Ascending aorta (tissue), 2 donors: ENCODE measurements around the gene CENPP. TPM values are rescaled to one million over a fixed set of nuclear protein-coding genes. Genes with fewer than 3 reads are reported as not detected.

Source experiments
- DNase-seq, 2 donors: peaks; one replicate each; pipeline ENCODE4 v3.0.0-alpha.2; 2019; ENCODE audit warnings: low spot score in 2 of 2
- H3K27ac ChIP-seq, 2 donors: fragments of 200-600 bp; sonication (generic); one replicate each; pipeline ENCODE4 v1.5.1; 2016 to 2017; ENCODE audit warnings: mild to moderate bottlenecking in 1 of 2
- H3K27me3 ChIP-seq: fragments of 200-600 bp; sonication (generic); one replicate; pipeline ENCODE4 v1.5.1; 2017
- H3K36me3 ChIP-seq, 2 donors: fragments of 200-600 bp; sonication (generic); one replicate each; pipeline ENCODE4 v1.5.1; 2016
- H3K4me1 ChIP-seq, 2 donors: fragments of 200-600 bp; sonication (generic); one replicate each; pipeline ENCODE4 v1.5.1; 2016 to 2017; ENCODE audit warnings: mild to moderate bottlenecking in 1 of 2
- H3K4me3 ChIP-seq, 2 donors: fragments of 200-600 bp; sonication (generic); one replicate each; pipeline ENCODE4 v1.5.1; 2016 to 2017; ENCODE audit warnings: mild to moderate bottlenecking in 1 of 2
- H3K9me3 ChIP-seq, 2 donors: fragments of 200-600 bp; sonication (generic); one replicate each; pipeline ENCODE4 v1.5.1; 2016
- CTCF ChIP-seq, 3 experiments: fragments of 200-600 bp in 2 of 3; fragments of 450-650 bp in 1 of 3; sonication (generic) in 2 of 3; IDR thresholded peaks; one replicate each; pipeline ENCODE4 v1.5.1; 2016 to 2019; ENCODE audit warnings: antibody characterized with exemption in 3 of 3, mild to moderate bottlenecking in 1 of 3, moderate library complexity in 1 of 3
- intact Hi-C: fragments of 100-400 bp; cut with DNase I; formaldehyde crosslinking; loops from one replicate; pipeline ENCODE4 v1.15.1; 2023
- total RNA-seq: library from RNA; depleted of rRNA; stranded (reverse); fragments of >200 nt; gene quantifications from one replicate; pipeline ENCODE4 v1.1.0, GENCODE V29; 2016

CENPP gene
- total RNA-seq, 1 donor from 2014 or later, result 0.43 TPM

DNA sequence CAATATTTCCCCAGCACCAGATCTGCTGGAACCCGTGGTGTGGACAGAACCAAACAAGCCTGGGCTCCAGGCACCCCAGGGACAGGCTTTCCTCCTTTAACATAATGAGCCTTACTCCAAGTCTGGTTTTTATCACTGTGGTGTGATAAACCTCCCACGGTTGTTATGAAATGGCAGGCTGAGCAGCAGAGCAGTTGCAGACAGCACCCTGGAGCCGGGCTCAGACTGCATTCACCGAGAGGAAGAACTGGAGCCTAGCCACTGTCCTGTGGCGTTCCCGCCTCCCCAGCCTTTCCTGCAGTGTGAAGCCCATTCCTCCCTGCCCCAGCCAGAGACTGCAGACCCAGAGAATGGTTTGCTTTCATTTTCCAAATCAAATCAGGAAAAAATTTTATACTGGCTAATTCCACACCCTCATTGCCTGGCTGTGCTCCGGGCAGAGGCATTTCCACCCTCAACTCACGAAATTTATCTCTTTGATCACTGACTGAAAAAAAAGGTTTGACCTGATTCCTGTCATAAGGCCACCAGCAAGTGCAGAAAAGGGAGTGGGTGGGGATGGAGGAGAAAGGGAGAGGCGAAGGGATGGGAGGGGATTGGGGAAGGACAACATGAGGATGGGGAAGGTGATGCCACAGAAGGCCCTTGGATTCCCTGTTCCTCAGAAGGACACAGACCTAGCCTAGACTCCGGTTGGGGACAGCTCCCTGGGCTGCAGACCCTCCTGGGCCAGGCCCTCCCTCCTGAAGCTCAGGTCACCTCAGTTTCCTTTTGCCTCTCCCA lies 325.3 kb downstream of the CENPP start:
- no peaks in the 10 kb centered on the region for H3K9me3 ChIP-seq
- peaks cover 40 to 60% of the 10 kb centered on the region in 2 donors for H3K36me3 ChIP-seq
- H3K27ac ChIP-seq, result no peak overlapping the region
- H3K27me3 ChIP-seq, result no peaks in the 10 kb centered on the region
- no peak for TF ChIP-seq CTCF (IDR thresholded peaks at IDR 0.05)
- no peak overlapping the region for H3K4me3 ChIP-seq
- intact Hi-C loops, result no loop called here
- DNase-seq, result peak in 1 of 2 donors; percentile 46
- peaks cover 0 to 5% of the 10 kb centered on the region in 2 donors for H3K4me1 ChIP-seq

DNA sequence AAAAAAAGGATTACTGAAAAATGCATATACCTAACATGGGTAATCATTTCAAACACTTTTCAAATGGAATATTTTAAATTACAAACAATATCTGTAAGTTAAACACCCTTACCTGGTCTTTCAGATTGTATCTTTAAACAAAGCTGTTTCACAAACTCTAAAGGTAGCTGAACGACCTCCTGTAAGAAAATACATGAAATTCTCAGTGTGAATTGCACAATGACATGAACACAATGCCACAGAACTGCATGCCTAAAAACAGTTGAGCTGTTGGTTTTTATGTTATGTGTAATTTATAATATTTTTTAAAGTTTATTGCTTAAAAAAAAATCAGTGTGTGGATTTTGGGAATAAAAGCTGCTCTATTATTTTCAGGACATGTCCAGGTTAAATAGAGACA lies 326.7 kb downstream of the CENPP start:
- H3K36me3 ChIP-seq, result peaks cover 32 to 46% of the 10 kb centered on the region in 2 donors
- no peak overlapping the region for H3K27ac ChIP-seq

DNA sequence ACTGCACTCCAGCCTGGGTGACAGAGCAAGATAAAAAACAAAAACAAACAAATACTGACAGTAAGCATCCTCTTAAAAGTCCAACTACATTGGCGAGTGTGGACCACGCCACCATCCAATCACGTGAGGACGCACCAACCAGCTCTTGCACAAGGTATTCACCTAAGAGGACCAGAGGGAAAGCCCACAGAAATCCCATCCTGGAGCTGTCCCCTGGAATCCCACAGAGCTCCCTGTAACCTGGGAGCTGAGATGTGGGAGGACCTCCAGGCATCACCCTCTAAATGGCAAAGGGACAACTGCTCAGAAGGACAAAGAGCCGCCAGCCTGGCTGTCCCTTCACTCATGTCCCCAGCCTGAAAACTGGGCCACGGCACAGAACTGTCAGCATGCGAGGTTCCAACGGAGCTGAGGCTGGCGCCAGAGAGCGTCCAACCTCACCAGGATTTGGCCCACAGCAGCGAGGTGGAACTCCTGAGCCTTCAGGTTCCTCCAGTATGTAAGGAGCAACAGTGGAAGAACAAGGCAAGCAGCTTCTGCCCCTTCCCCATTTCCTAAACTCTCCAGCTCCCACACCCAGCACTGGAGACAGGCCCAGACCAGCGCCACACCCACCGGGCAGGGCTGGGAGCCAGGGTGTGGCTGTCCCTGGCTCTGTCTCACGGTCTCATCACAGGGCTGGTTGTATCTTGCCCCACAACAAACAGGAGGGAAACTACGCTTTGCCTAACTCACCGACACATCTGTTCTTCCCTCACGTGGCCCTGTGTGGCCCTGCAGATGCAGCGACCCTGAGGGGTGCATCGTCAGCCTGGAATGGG lies 328.9 kb downstream of the CENPP start:
- Histone ChIP-seq H3K36me3 (peaks cover 21 to 33% of the 10 kb centered on the region in 2 donors), H3K9me3 (no peaks in the 10 kb centered on the region), H3K4me3 (no peak overlapping the region), H3K4me1 (peaks cover 0 to 5% of the 10 kb centered on the region in 2 donors), H3K27ac (no peak overlapping the region), H3K27me3 (no peaks in the 10 kb centered on the region)
- no peak for TF ChIP-seq CTCF (IDR thresholded peaks at IDR 0.05)
- DNase-seq, result no peak
- intact Hi-C loops, result no loop called here

More for the DNA sequence above, 326.7 kb downstream of the CENPP start:
- TF ChIP-seq CTCF (IDR thresholded peaks at IDR 0.05), result no peak
- Histone ChIP-seq H3K9me3 (no peaks in the 10 kb centered on the region), H3K4me1 (peaks cover 0 to 5% of the 10 kb centered on the region in 2 donors), H3K27me3 (no peaks in the 10 kb centered on the region), H3K4me3 (no peak overlapping the region)
- DNase-seq, result no peak
- intact Hi-C loops, result no loop called here

DNA sequence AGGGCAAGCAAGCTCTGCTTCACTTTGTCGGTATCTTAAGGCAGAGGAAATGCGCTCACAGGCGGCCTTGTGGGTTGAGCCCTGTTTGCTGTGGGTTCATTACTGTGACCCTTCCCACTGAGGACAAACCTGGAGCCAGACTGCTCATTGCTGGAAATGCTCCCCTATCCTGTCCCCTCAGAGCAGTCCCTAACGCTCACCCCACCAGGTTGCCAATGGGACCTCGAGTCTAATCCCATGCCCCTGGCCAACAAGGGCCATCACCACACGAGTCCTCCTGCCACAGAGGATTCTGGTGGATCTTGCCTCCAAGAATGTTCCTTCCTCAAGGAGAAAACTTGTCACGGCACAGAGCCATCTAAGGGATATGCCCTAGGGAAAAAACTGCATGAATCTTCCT lies 329.6 kb downstream of the CENPP start:
- peaks cover 0 to 5% of the 10 kb centered on the region in 2 donors for H3K4me1 ChIP-seq
- intact Hi-C loops, result no loop called here
- H3K4me3 ChIP-seq, result no peak overlapping the region
- no peak for DNase-seq
- no peaks in the 10 kb centered on the region for H3K9me3 ChIP-seq
- H3K27ac ChIP-seq, result no peak overlapping the region
- no peaks in the 10 kb centered on the region for H3K27me3 ChIP-seq
- H3K36me3 ChIP-seq, result peaks cover 21 to 32% of the 10 kb centered on the region in 2 donors
- TF ChIP-seq CTCF (IDR thresholded peaks at IDR 0.05), result no peak

- TF ChIP-seq CTCF (IDR thresholded peaks at IDR 0.05), result no peak
- no peak for DNase-seq
- Histone ChIP-seq H3K27ac (no peak overlapping the region), H3K9me3 (no peaks in the 10 kb centered on the region), H3K27me3 (no peaks in the 10 kb centered on the region), H3K4me3 (no peak overlapping the region), H3K36me3 (peaks cover 21 to 26% of the 10 kb centered on the region in 2 donors), H3K4me1 (peaks cover 0 to 5% of the 10 kb centered on the region in 2 donors)
- intact Hi-C loops, result no loop called here
Observed at GRCh38 chr9:92655896-92656536, 330.3 kb downstream of the CENPP start.
